Thymus (tissue), 11 donors: ENCODE results near the gene HCFC1. TPM values are rescaled to one million over a fixed set of nuclear protein-coding genes. Genes with fewer than 3 reads are reported as not detected.

Source experiments
- DNase-seq, 9 donors: peaks; one replicate each; pipeline ENCODE4 v3.0.0-alpha.2; 2013; ENCODE audit warnings: low spot score in 9 of 9, low read depth in 6 of 9, missing footprints in 1 of 9
- H3K27ac ChIP-seq, 2 donors: one replicate each; pipeline ENCODE4 v1.5.1; 2013; ENCODE audit warnings: control low read depth in 1 of 2, low read depth in 1 of 2, low read length in 1 of 2, mild to moderate bottlenecking in 1 of 2, moderate library complexity in 1 of 2
- H3K27me3 ChIP-seq, 2 donors: one replicate each; pipeline ENCODE4 v1.5.1; 2013; ENCODE audit warnings: low read length in 1 of 2; ENCODE audit not compliant: control insufficient read depth in 2 of 2, insufficient read depth in 1 of 2
- H3K36me3 ChIP-seq, 2 donors: one replicate each; pipeline ENCODE4 v1.5.1; 2013; ENCODE audit warnings: low read length in 1 of 2, mild to moderate bottlenecking in 1 of 2, moderate library complexity in 1 of 2; ENCODE audit not compliant: control insufficient read depth in 2 of 2, insufficient read depth in 2 of 2
- H3K4me1 ChIP-seq, 2 donors: one replicate each; pipeline ENCODE4 v1.5.1; 2013; ENCODE audit warnings: low read length in 2 of 2; ENCODE audit not compliant: control insufficient read depth in 2 of 2, insufficient read depth in 2 of 2
- H3K4me3 ChIP-seq, 2 donors: one replicate each; pipeline ENCODE4 v1.5.1; 2013; ENCODE audit warnings: low read length in 2 of 2, control low read depth in 1 of 2, mild to moderate bottlenecking in 1 of 2
- H3K9me3 ChIP-seq, 2 donors: one replicate each; pipeline ENCODE4 v1.5.1; 2013; ENCODE audit warnings: low read length in 1 of 2, mild to moderate bottlenecking in 1 of 2; ENCODE audit not compliant: control insufficient read depth in 2 of 2, insufficient read depth in 1 of 2
- WGBS: extraction: QIAGEN DNeasy Blood & Tissue Kit; methylation state at CpG from one replicate; pipeline ENCODE4 v1.1.7; 2013; 5-methylcytosine and 5-hydroxymethylcytosine counted together
- polyA plus RNA-seq: library from polyadenylated mRNA; stranded (reverse); fragments of 200-250 nt; gene quantifications from one replicate; pipeline ENCODE4 v1.2.3, GENCODE V29; 2013
- total RNA-seq: library from RNA; stranded (reverse); fragments of 120-200 nt; gene quantifications from one replicate; pipeline ENCODE4 v1.2.4, GENCODE V29; 2013
- donor health status: healthy.

HCFC1 gene
- total and polyA plus RNA-seq, 2 donors = 12.7 to 21.9 TPM

DNA sequence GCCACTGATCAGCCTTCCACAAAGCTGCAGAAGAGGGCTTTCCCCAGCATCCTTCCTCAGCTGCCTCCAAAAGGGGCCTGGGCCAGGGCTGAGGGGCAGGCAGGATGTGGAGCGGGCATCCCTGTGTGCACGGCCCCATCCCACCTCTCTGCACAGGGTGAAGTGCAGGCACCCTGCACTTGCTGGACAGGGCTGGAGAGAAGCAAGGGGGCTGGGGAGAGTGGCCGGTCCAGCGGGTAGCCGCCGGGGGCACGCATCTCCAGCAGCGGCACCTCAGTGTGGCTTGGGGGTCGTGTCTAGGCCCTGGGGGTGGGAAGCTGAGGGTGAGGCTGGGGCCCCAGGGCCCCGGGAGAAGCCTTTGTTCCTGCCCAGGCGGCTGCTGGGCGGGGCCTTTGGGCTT is 64.2 kb downstream of the HCFC1 start:
- H3K4me3 ChIP-seq = no peak overlapping the region
- peaks cover 0 to 4% of the 10 kb centered on the region in 2 donors for H3K27me3 ChIP-seq
- peaks cover 0 to 22% of the 10 kb centered on the region in 2 donors for H3K4me1 ChIP-seq
- no peak for DNase-seq
- H3K36me3 ChIP-seq = peaks cover 30 to 42% of the 10 kb centered on the region in 2 donors
- 92% methylated on average over 12 of the region's 12 CpGs for whole genome bisulfite sequencing
- no peak overlapping the region for H3K27ac ChIP-seq
- no peaks in the 10 kb centered on the region for H3K9me3 ChIP-seq

DNA sequence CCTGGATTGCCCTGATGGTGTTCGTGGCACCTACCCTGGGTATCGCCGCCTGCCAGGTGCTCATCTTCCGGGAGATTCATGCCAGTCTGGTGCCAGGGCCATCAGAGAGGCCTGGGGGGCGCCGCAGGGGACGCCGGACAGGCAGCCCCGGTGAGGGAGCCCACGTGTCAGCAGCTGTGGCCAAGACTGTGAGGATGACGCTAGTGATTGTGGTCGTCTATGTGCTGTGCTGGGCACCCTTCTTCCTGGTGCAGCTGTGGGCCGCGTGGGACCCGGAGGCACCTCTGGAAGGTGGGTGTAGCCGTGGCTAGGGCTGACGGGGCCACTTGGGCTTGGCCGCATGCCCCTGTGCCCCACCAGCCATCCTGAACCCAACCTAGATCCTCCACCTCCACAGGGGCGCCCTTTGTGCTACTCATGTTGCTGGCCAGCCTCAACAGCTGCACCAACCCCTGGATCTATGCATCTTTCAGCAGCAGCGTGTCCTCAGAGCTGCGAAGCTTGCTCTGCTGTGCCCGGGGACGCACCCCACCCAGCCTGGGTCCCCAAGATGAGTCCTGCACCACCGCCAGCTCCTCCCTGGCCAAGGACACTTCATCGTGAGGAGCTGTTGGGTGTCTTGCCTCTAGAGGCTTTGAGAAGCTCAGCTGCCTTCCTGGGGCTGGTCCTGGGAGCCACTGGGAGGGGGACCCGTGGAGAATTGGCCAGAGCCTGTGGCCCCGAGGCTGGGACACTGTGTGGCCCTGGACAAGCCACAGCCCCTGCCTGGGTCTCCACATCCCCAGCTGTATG is 65.3 kb downstream of the HCFC1 start:
- whole genome bisulfite sequencing = 73% methylated on average over 27 of the region's 27 CpGs
- no peak overlapping the region for H3K4me3 ChIP-seq
- no peaks in the 10 kb centered on the region for H3K9me3 ChIP-seq
- DNase-seq = no peak
- H3K4me1 ChIP-seq = peaks cover 0 to 28% of the 10 kb centered on the region in 2 donors
- H3K27me3 ChIP-seq = peaks cover 0 to 4% of the 10 kb centered on the region in 2 donors
- peak overlapping the region in 1 of 2 donors; percentile 52 for H3K27ac ChIP-seq
- H3K36me3 ChIP-seq = peaks cover 30 to 38% of the 10 kb centered on the region in 2 donors

DNA sequence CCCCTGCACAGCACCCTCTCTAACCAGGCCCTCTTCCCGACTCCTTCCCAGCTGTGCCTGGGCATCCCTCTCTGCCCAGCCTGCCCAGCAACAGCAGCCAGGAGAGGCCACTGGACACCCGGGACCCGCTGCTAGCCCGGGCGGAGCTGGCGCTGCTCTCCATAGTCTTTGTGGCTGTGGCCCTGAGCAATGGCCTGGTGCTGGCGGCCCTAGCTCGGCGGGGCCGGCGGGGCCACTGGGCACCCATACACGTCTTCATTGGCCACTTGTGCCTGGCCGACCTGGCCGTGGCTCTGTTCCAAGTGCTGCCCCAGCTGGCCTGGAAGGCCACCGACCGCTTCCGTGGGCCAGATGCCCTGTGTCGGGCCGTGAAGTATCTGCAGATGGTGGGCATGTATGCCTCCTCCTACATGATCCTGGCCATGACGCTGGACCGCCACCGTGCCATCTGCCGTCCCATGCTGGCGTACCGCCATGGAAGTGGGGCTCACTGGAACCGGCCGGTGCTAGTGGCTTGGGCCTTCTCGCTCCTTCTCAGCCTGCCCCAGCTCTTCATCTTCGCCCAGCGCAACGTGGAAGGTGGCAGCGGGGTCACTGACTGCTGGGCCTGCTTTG is 66.0 kb downstream of the HCFC1 start:
- WGBS = 95% methylated on average over 32 of the region's 32 CpGs
- no peaks in the 10 kb centered on the region for H3K9me3 ChIP-seq
- H3K36me3 ChIP-seq = peaks cover 23 to 31% of the 10 kb centered on the region in 2 donors
- H3K27ac ChIP-seq = no peak overlapping the region
- H3K4me1 ChIP-seq = peaks cover 0 to 34% of the 10 kb centered on the region in 2 donors
- peaks cover 0 to 4% of the 10 kb centered on the region in 2 donors for H3K27me3 ChIP-seq
- H3K4me3 ChIP-seq = no peak overlapping the region
- DNase-seq = no peak

DNA sequence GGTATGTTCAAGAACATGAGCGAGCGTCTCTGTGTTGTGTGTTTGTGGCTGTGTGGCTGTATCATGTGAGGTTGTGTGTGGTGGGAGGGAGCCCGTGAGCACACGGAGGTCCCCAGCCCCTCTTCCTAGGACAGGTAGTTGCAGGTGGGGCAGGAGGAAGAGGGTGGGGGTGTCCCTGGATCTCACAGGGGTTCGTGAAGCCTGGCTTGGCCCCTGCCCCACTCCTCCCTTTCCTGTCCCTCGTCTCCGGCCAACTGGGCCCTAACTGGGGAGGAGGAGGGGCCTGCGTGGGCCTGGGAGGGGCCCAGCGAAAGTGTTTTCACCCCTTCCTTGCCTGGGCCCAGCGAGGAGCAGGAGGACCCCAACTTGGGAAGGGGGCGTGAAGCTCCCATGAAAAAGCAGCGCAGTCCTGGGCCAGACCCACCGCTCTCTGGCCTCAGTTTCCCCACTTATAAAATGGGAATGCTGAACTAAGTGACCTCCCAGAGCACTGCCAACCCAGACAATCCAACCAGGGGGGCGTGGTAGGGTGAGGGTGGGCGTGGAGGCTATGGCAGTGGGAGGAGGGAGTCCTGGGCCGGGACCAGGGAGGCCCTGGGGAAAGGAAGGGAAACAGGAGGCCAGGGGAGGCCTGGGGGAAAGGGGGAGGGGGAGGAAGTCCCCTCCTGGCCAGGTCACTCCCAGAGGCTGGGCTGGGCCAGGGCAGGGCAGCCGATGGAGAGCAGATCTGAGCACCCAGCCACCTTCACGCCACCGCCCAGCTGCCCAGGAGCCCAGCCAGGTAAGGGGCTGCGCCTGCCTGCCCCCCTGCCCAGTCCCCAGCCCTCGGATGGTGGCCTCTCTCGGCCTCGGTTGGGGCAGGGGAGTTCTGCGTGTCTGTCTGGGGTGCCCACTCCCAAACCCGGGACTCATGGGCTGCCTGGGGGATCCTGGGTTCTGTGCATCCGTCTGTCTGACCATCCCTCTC is 67.3 kb downstream of the HCFC1 start, which contains the start of gene AVPR2:
AVPR2 (plus strand) TSS at position 683 of the 967 bp plus-strand sequence. CDS start 473 bp downstream, outside the sequence.
- DNase-seq = no peak
- Histone ChIP-seq H3K4me3 (no peak within 1 kb of the TSS), H3K4me1 (peaks cover 0 to 37% of the 10 kb centered on the region in 2 donors), H3K27me3 (peaks cover 0 to 4% of the 10 kb centered on the region in 2 donors), H3K36me3 (peaks cover 13 to 18% of the 10 kb centered on the region in 2 donors), H3K9me3 (no peaks in the 10 kb centered on the region), H3K27ac (no peak within 1 kb of the TSS)
- WGBS = 31% methylated on average over 26 of the region's 26 CpGs

DNA sequence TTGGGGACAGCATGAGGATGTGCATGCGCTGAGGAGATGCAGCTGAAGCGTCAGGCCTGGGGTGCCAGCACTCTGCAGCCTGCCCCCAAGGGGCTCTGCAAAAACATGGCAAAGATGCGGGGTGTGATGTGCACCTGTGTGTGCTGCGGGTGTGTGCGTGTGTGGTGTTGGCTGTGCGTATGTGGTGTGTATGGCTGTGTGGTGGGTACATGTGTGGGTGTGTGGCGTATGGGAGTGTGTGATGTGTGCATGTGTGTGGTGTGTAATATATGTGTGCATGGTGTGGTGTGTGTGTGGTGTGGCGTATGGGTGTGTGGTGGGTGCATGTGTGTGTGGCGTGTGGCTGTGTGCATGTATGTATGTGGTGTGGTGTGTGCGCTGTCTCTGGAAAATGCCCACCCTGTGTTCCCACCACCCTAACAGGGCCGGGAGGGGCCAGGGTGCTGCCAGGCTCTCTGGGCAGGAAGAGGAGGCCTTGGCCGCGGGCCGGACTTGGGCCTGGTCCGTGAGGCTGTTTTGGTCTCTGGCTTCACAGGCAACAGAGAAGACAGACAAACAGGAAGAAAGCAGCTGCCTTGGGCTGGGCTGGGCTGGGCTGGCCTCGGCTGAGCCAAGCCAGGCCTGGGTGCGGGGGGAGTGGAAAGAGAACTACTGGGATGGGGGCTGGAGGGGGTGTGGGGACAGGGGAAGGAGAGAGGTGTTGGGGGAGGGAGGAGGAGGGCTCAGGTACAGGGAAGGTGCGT is 68.2 kb downstream of the HCFC1 start:
- H3K27me3 ChIP-seq = peaks cover 0 to 4% of the 10 kb centered on the region in 2 donors
- H3K4me3 ChIP-seq = no peak overlapping the region
- no peaks in the 10 kb centered on the region for H3K9me3 ChIP-seq
- 51% methylated on average over 18 of the region's 18 CpGs for WGBS
- H3K36me3 ChIP-seq = peaks cover 5 to 10% of the 10 kb centered on the region in 2 donors
- peaks cover 0 to 37% of the 10 kb centered on the region in 2 donors for H3K4me1 ChIP-seq
- no peak overlapping the region for H3K27ac ChIP-seq
- no peak for DNase-seq

DNA sequence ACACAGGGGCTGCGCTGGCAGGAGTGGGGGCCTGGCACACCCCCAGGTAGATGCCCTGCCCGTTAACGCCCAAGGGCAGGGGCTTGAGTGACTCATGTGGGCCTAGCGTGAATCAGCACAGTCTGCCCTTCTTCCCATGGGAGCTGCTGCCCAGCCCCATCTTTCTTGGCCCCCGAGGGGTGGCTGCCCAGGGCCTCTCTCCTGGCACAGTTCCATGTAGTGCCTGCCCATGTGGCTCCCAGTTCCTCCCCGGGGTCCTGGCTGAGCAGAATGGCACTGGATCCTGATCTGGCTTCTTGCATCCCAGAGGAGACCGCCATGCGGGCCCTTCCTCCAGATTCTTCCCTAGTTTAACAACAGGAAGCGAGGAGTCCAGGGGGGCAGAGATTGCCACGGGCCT is 69.2 kb downstream of the HCFC1 start:
- H3K4me3 ChIP-seq = no peak overlapping the region

DNA sequence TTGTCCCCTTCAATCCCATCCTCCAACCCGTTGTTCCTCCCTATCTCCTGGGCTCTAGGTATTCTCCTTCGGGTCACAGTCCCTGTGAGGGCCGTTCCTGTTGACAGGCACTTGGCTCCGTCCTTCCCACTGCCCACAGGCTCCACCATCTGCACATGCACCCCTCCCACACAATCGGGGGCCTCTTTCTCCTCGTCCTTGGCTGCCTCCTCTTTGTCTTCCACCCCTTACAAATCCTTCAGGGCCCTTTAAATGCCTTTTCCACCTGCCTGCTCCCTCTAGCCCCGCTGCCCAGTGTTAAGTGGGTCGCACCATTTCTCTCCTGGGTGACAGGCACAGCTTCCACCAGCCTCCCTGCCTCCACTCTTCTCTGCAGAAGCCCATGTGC is 69.9 kb downstream of the HCFC1 start:
- Histone ChIP-seq H3K4me3 (no peak overlapping the region), H3K27ac (no peak overlapping the region), H3K27me3 (peaks cover 0 to 4% of the 10 kb centered on the region in 2 donors), H3K9me3 (no peaks in the 10 kb centered on the region), H3K4me1 (peaks cover 0 to 37% of the 10 kb centered on the region in 2 donors), H3K36me3 (no peaks in the 10 kb centered on the region)
- DNase-seq = no peak
- 86% methylated on average over 8 of the region's 8 CpGs for WGBS

More for the DNA sequence above, 69.2 kb downstream of the HCFC1 start:
- H3K4me1 ChIP-seq = peaks cover 0 to 37% of the 10 kb centered on the region in 2 donors
- H3K27ac ChIP-seq = no peak overlapping the region
- peaks cover 0 to 4% of the 10 kb centered on the region in 2 donors for H3K27me3 ChIP-seq
- H3K36me3 ChIP-seq = peaks cover under 1 to 1% of the 10 kb centered on the region in 2 donors
- 77% methylated on average over 10 of the region's 10 CpGs for WGBS
- DNase-seq = no peak
- no peaks in the 10 kb centered on the region for H3K9me3 ChIP-seq
